ENCODE data around the gene CYYR1.

DNA sequence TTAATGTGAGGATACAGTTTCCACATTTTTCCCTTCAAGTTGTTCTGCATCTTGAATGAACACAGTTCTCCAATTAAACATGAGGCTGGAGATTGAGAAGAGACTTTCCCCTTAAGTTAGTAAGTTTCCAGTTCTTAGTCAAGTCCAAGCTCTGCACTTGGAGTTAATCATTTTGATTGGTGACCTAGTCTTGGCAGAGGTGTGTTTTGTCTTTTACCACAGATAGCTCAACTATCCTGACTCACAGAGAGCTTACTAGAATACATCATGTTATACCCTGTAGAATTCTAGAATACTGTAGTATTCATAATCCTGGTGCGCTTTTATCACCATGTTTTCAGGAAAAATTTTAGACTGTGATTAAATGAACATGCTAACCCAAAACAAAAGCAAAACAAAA lies 129.2 kb downstream of the CYYR1 start:
- TF ChIP-seq, protein P1, sequence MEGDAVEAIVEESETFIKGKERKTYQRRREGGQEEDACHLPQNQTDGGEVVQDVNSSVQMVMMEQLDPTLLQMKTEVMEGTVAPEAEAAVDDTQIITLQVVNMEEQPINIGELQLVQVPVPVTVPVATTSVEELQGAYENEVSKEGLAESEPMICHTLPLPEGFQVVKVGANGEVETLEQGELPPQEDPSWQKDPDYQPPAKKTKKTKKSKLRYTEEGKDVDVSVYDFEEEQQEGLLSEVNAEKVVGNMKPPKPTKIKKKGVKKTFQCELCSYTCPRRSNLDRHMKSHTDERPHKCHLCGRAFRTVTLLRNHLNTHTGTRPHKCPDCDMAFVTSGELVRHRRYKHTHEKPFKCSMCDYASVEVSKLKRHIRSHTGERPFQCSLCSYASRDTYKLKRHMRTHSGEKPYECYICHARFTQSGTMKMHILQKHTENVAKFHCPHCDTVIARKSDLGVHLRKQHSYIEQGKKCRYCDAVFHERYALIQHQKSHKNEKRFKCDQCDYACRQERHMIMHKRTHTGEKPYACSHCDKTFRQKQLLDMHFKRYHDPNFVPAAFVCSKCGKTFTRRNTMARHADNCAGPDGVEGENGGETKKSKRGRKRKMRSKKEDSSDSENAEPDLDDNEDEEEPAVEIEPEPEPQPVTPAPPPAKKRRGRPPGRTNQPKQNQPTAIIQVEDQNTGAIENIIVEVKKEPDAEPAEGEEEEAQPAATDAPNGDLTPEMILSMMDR (IDR thresholded peaks at IDR 0.05; ENCODE audit: poor library complexity, severe bottlenecking), result no peak
- TF ChIP-seq POLR2AphosphoS5 (IDR thresholded peaks at IDR 0.05) (no peak), REST (IDR thresholded peaks at IDR 0.05; ENCODE audit: borderline replicate concordance) (no peak), RAD21 (conservative IDR thresholded peaks at IDR 0.05) (no peak)

Data from neural cell (in vitro differentiated cells).